Measurements from ENCODE around the gene MAMLD1.

Gene MAMLD1

DNA sequence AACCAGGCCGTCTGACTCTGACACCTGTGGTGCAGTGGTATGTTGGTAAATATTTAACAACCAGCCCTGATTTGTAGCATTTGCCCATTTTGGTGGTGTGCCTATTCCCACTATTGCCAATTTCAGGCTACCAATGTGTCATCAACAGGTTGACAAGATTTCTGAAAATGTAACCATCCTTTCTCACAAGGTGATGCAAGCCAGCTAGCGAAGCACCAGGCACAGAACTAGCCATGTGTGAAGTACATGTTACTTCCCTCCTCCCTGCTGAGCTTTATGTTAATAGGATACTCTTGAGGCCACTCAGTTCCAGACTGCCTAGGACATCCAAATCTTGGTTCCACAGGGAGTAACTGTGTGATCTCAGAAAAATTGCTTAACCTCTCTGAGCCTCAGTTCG lies 7.2 kb upstream of the MAMLD1 start:
- DNase-seq: no peak

GRCh38 chrX:150357790-150358189 lies 5.3 kb upstream of the MAMLD1 start:
- DNase-seq: no peak

DNA sequence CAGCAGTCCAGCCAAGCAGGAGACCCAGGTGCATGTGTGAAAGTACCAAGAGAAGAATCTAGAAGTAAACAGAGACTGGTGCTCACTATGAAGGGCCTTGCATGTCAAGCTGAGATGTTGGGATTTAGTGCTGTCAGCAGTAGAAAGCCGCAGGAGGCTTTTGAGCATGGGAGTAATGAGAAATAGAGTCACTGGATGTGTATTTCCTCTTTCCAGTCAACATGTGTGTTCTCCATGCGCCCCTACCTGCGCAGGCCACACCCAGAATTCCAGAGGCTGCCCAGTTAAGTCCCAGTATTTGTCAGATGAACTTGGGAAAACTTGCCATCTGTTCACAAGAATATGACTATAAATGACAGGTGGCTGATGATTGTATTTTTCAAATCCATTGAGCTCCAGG lies 4.5 kb upstream of the MAMLD1 start:
- DNase-seq: no peak

GRCh38 chrX:150360331-150360730 lies 2.8 kb upstream of the MAMLD1 start:
- no peak for DNase-seq

- no peak for DNase-seq
Observed at GRCh38 chrX:150361070-150361776, 1.9 kb upstream of the MAMLD1 start.

GRCh38 chrX:150361777-150362351 lies 1.3 kb upstream of the MAMLD1 start:
- DNase-seq: no peak

- DNase-seq: peak; percentile 2
Observed at GRCh38 chrX:150363561-150364346, 637 bp downstream of the MAMLD1 start.

- no peak for DNase-seq
Observed at GRCh38 chrX:150364347-150365050, 1.4 kb downstream of the MAMLD1 start.

DNA sequence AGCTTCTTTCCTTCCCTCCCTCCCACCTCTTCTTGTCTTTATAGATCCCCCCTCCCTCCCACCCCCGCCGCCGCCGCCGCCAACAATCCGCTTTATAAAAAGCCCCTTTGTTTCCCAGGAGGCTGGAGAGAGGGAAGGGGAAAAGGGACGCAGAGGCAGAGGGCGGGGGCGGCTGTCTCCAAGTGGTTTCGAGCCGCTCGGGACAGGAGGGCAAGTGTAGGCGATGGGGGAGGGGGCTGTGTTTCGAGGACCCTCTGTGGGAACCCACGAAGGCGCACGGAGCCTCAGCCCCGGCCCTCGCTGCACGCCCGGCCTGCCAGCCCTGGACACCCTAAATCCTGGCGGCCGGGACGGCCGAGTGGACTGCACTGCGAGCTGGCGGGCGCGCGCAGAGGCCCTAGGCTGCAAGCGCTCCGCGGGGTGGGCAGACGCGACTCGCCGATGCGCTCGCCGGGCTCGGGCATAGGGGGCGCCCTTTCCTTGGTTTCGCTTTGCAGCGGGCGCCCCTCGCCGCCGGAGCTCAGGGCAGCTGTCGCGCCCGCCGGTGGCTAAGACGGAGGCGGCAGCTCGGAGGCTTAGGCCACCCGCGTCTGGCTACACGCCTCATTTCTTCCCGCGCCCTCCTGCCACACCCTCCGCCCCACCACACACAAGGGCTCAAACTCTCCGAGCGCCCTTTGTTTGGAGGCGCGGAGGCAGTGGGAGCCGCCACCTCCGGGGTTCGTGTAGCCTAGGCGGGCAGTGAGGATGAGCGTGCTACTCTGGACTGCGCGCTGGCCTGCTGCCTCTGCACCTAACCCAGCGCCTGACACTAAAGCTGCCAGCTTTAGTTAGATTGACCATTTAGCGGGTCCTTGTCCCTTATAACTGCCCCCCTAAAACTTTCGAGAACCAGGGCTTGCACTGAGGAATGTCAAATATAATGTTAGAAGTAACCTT lies 2.2 kb downstream of the MAMLD1 start:
- no peak for DNase-seq

- DNase-seq: peak; percentile 40
Observed at GRCh38 chrX:150365990-150366911, 3.1 kb downstream of the MAMLD1 start.

DNA sequence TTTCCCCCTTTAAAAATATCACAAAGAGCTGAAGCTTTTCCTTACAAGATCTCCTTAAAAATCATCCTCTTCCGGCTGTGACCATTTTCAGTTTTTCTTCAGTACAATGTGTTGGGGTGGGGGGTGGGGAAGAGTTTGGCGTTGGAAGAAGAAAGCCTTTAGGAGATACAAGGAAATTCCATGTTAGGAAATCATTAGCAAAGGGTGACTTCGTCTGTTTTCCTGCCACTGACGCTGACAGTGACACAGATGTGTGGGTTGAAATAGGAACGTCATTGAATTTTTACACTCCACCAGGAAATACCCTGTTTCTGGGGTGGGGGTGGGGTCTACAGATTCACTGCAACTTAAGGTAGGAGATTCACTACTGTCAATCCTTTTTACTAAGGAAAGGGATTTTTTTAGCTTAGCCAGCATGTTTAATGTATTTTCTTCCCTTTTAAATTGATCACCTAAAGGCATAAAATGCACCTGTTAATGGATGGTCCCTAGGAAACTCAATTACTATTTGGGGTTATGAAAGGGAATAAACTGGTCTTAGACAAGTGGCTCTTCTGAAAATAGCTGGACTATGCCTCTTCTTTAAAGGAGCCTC lies 3.9 kb downstream of the MAMLD1 start:
- no peak for DNase-seq

- DNase-seq: no peak
Observed at GRCh38 chrX:150370589-150371312, 7.6 kb downstream of the MAMLD1 start.

GRCh38 chrX:150371877-150372276 lies 8.8 kb downstream of the MAMLD1 start:
- DNase-seq: no peak

DNA sequence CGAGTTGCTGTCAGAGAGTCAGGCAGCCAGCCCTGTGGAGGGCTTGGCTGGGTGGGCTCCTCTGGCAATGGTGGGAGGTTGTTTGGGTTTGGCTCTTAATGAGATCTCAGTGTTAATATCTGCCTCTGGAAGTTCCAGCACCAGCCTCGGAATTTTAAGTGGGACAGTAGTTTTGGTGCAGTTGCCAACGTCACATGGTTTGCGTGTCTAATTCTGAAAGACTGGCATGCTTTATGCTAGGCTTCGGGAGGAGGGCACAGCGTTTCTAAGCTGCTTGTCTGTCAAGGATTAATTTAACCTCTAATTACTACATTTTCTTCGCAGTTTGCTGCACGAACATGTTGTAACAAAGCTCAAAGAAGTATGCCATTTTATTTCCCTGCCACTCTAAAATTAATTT lies 9.2 kb downstream of the MAMLD1 start:
- DNase-seq: no peak

DNA sequence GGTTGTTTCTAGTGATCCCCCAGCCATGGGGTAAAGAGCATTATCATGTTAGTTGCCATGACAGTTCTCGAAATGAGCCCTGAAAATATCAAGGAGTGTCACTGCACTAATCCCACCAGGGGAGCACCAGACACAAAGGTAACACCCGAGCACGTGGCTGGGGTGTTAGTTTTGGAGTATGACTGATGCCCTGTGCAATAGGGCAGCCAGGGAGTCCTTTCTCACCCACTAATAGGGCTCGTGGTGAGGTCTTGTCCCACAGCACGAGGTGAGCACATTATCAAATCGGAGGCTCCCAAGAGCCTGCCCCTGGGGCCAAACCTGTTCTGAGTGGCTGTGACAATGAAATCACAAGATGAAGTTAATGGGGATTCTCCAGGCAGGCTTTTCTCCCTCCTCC lies 9.6 kb downstream of the MAMLD1 start:
- DNase-seq: no peak

DNA sequence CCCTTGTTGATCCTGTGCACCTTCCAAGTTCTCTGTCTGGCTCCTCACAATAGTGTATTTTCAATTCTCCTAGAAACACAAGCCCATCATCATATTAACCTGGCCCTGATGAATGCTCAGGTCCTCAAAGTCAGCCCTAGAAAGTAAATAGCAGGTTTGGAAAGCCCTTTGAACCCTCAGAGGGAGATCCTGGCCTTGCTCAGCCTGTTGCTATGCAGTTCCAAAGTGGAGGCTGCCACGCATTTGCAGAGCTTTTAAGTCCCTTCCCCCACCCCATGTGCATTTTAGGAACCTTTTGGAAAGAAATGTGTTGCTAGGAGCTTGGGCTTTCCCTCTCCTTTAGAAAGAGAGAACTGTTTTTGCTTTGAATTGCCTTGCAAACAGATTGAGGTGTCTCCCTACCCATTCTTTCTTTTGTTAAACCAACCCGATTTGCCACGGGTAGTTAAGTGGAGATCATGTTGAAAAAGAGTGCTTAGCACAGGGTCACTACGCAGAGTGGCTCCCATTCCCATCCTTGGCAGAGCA lies 12.2 kb downstream of the MAMLD1 start:
- no peak for DNase-seq

DNA sequence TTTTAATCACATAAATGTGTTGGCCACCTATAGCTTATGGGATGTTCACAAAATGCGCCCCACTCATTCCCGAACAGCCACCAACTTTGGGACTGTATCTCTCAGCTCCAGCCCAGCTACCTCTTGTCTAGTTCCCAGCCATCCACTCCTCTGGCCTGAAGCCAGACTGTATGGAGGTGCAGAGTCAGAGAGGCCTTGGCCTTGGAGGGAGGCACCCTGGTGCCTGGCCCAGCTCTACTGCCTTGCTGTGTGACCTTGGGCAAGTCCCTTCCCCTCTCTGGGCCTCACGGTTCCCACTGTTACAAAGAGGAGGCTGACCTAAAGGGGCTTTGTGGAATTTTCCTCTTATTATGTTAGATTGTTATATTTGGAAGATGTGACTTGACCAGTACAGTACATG lies 13.9 kb downstream of the MAMLD1 start:
- no peak for DNase-seq

GRCh38 chrX:150405006-150405405 lies 41.9 kb downstream of the MAMLD1 start:
- DNase-seq: no peak

- no peak for DNase-seq
Observed at GRCh38 chrX:150405576-150405975, 42.5 kb downstream of the MAMLD1 start.

- no peak for DNase-seq
Observed at GRCh38 chrX:150406596-150406995, 43.5 kb downstream of the MAMLD1 start.

Data from NCI-H1048 (cell line).